ENCODE measurements around the gene ABI3BP. TPM values are rescaled to one million over a fixed set of nuclear protein-coding genes. Genes with fewer than 3 reads are reported as not detected.

The ABI3BP gene
- total RNA-seq, 1 experiment from 2014 or later = 0.74 TPM

- no peak for TF ChIP-seq FOXP1 (CRISPR knock-in tag; IDR thresholded peaks at IDR 0.05; ENCODE audit: borderline replicate concordance)
- TF ChIP-seq, protein P1, sequence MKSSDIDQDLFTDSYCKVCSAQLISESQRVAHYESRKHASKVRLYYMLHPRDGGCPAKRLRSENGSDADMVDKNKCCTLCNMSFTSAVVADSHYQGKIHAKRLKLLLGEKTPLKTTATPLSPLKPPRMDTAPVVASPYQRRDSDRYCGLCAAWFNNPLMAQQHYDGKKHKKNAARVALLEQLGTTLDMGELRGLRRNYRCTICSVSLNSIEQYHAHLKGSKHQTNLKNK (CRISPR knock-in tag; IDR thresholded peaks at IDR 0.05) = no peak
- TF ChIP-seq ZNF423 (CRISPR knock-in tag; IDR thresholded peaks at IDR 0.05) = no peak
- TF ChIP-seq, protein P2, sequence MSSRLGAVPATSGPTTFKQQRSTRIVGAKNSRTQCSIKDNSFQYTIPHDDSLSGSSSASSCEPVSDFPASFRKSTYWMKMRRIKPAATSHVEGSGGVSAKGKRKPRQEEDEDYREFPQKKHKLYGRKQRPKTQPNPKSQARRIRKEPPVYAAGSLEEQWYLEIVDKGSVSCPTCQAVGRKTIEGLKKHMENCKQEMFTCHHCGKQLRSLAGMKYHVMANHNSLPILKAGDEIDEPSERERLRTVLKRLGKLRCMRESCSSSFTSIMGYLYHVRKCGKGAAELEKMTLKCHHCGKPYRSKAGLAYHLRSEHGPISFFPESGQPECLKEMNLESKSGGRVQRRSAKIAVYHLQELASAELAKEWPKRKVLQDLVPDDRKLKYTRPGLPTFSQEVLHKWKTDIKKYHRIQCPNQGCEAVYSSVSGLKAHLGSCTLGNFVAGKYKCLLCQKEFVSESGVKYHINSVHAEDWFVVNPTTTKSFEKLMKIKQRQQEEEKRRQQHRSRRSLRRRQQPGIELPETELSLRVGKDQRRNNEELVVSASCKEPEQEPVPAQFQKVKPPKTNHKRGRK (CRISPR knock-in tag; IDR thresholded peaks at IDR 0.05; ENCODE audit: borderline replicate concordance) = no peak
- TF ChIP-seq, protein P3, sequence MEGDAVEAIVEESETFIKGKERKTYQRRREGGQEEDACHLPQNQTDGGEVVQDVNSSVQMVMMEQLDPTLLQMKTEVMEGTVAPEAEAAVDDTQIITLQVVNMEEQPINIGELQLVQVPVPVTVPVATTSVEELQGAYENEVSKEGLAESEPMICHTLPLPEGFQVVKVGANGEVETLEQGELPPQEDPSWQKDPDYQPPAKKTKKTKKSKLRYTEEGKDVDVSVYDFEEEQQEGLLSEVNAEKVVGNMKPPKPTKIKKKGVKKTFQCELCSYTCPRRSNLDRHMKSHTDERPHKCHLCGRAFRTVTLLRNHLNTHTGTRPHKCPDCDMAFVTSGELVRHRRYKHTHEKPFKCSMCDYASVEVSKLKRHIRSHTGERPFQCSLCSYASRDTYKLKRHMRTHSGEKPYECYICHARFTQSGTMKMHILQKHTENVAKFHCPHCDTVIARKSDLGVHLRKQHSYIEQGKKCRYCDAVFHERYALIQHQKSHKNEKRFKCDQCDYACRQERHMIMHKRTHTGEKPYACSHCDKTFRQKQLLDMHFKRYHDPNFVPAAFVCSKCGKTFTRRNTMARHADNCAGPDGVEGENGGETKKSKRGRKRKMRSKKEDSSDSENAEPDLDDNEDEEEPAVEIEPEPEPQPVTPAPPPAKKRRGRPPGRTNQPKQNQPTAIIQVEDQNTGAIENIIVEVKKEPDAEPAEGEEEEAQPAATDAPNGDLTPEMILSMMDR (IDR thresholded peaks at IDR 0.05) = no peak
- TF ChIP-seq PREB (CRISPR knock-in tag; IDR thresholded peaks at IDR 0.05; ENCODE audit: borderline replicate concordance) = no peak
- TF ChIP-seq KAT7 (CRISPR knock-in tag; IDR thresholded peaks at IDR 0.05; ENCODE audit: borderline replicate concordance) = no peak
Measured at GRCh38 chr3:100857863-100858262, 135.4 kb downstream of the ABI3BP start (continued).

- no peaks in the 10 kb centered on the region for H3K4me1 Mint-ChIP-seq
- H3K27me3 Mint-ChIP-seq (ENCODE audit: low read depth) = no peaks in the 10 kb centered on the region
- H3K36me3 Mint-ChIP-seq = no peaks in the 10 kb centered on the region
- TF ChIP-seq ZBTB21 (CRISPR knock-in tag; IDR thresholded peaks at IDR 0.05; ENCODE audit: borderline replicate concordance) (no peak), MAX (CRISPR knock-in tag; IDR thresholded peaks at IDR 0.05) (no peak), TEAD4 (CRISPR knock-in tag; IDR thresholded peaks at IDR 0.05) (no peak), ERG (CRISPR knock-in tag; IDR thresholded peaks at IDR 0.05) (no peak), ZNF396 (CRISPR knock-in tag; IDR thresholded peaks at IDR 0.05; ENCODE audit: borderline replicate concordance) (no peak), USF2 (CRISPR knock-in tag; IDR thresholded peaks at IDR 0.05) (no peak), NR1H2 (CRISPR knock-in tag; IDR thresholded peaks at IDR 0.05) (no peak), NR3C1 (CRISPR knock-in tag; conservative IDR thresholded peaks at IDR 0.05; ENCODE audit: low read depth) (no peak)
- TF ChIP-seq, protein P4, sequence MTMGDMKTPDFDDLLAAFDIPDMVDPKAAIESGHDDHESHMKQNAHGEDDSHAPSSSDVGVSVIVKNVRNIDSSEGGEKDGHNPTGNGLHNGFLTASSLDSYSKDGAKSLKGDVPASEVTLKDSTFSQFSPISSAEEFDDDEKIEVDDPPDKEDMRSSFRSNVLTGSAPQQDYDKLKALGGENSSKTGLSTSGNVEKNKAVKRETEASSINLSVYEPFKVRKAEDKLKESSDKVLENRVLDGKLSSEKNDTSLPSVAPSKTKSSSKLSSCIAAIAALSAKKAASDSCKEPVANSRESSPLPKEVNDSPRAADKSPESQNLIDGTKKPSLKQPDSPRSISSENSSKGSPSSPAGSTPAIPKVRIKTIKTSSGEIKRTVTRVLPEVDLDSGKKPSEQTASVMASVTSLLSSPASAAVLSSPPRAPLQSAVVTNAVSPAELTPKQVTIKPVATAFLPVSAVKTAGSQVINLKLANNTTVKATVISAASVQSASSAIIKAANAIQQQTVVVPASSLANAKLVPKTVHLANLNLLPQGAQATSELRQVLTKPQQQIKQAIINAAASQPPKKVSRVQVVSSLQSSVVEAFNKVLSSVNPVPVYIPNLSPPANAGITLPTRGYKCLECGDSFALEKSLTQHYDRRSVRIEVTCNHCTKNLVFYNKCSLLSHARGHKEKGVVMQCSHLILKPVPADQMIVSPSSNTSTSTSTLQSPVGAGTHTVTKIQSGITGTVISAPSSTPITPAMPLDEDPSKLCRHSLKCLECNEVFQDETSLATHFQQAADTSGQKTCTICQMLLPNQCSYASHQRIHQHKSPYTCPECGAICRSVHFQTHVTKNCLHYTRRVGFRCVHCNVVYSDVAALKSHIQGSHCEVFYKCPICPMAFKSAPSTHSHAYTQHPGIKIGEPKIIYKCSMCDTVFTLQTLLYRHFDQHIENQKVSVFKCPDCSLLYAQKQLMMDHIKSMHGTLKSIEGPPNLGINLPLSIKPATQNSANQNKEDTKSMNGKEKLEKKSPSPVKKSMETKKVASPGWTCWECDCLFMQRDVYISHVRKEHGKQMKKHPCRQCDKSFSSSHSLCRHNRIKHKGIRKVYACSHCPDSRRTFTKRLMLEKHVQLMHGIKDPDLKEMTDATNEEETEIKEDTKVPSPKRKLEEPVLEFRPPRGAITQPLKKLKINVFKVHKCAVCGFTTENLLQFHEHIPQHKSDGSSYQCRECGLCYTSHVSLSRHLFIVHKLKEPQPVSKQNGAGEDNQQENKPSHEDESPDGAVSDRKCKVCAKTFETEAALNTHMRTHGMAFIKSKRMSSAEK (CRISPR knock-in tag; IDR thresholded peaks at IDR 0.05; ENCODE audit: borderline replicate concordance) = no peak
- no peak for DNase-seq (ENCODE audit: low spot score)
- no peak overlapping the region for H3K4me3 Mint-ChIP-seq
- no peaks in the 10 kb centered on the region for H3K9me3 Mint-ChIP-seq
- ChIA-PET POLR2A (no interaction called here), CTCF (no interaction called here)
- ATAC-seq = no peak
- no peak overlapping the region for H3K27ac Mint-ChIP-seq
Measured at GRCh38 chr3:100856821-100857220, 136.4 kb downstream of the ABI3BP start.
